Measurements from ENCODE around the gene DDB1.

The DDB1 gene

DNA sequence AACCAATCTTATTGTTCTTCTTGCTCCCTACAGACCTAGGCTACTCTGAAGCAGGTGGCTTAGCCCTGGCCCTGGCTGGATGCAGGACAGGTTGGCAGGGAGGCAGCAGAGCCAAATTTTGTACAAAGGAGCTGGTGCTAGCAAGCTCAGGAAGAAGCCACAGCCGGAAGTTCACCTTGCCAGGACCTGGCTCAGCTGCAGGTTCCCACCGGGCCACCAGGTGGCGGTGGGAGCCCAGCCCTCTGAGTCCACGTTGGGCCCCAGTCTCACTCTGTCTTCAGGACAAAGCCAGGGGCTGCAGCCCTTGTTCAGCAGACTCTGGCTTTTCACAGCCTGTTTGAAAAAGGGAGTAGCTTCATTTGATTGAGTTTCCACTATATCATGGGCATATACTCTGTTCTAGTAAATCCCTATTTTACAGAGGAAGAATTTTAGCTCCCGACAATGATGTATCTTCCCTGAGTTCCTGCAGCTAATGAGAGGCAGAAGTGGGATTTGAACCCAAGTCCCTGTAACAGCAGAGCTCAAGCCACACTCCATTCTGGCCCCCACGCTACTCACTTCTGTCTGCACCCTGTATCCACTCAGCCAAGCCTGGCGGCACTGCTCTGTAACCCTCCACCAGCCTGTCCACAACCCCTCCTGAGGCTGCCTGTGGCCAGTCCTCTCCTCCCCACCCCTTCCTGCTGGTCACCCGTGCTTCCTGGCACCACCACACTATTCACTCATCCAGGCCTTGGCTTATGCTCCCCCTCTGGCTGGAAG is 3.4 kb upstream of the DDB1 start:
- DNase-seq (ENCODE audit: low read depth in 3 of 3), result peak; percentile 68 to 81 (median 70)

DNA sequence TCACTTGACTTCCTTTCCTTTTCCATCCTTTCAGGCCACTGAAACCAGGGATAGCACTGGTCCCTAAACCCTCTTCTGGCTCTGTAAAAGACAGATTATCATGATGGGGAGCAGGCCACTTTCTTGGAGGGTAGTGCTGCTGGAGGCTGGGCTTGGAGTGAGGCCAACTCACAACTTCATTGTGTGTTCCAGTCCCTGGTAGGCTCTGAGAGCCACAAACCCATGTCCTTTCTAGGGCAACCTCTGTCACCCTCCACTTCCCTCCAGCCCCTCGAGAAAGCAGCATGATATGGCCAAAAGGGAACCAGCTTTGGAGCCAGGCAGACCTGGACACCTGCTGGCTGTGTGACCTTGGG is 2.4 kb upstream of the DDB1 start:
- no peak for DNase-seq (ENCODE audit: low read depth in 3 of 3)

DNA sequence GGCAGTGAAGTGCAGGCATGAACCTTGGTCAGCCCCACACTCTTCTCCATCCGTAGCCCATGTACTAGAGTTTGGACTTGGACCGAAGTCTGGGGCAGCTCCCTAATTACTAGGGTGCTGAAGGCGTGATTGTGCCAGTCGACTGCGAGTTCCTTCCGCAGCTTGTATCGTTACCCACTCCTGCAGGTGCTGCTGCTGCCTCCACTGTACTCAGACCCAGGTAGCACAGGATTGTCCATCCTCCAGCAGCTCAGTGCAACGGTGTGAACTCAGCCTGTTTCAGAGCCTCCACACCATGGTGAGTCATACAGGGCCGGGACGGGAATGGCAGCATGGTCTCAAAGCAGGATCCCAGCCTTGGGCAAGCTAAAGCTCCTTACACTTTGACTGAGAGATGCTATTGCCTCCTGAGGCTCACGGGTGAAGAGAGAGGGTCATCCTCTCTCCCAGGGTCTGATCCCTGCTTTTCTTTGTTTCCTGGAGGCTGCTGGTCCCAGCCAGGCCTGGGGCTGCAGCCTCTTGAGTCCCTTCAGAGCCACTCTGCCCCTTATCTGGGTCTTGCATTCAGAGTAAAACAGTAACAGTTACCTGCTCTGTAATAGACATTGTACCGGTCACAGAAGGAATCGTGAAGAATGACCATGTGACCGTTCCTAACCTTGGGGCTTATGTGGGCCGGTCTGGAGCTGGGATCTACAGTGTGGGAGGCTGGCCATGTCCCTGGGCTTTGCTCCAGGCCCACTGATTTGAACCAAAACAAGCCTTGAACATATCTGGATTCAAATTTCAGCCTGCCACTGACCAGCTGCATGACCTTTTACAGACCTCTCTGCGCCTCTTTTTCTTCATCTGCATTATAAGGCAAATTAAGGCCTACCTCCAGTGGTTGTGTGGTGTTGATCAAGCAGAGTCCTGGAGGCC is 1.8 kb upstream of the DDB1 start:
- DNase-seq (ENCODE audit: low read depth in 3 of 3), result no peak

DNA sequence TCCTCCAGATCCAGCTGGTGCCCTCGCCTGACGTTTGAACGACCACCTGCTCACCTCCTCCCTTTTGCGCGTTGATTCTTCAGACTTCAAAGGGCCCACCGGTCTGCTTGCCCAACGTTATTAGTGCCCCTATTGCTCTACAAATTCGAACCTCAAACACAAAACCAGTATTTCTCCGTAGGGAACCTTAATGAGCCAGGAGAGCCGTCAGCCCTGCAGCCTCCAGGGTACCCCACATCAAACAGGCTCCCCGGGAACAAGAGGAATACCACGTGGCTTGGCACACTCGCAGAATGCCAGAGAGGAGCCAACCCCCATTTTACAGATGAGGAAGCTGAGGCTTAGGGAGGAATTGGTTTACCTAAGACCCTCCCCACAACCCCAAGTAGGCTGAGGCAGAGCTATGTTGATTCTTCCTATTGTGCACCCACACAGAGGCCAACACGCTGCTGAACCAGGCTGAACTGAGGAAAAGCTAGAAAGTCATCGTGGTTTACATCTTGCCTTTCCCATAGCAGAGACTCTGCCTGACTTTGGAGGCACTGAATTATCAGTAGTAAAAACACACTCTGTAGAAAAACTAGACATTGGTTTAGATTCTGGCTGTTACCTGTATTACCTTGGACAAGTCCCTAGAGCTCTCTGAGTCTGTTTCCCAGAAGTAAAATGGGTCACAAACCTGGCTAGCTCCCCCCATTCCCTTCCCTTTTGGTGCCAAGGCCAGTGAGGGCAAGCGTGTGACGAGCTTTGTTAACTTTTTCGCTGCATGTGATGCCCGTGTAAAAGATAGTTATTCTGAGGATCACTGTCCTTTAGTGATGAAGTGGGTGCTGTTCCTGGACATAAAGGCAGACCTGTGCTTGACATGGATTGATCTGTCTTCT is 887 bp upstream of the DDB1 start:
- peak in 1 of 3 experiments; percentile 12 for DNase-seq (ENCODE audit: low read depth in 3 of 3)

DNA sequence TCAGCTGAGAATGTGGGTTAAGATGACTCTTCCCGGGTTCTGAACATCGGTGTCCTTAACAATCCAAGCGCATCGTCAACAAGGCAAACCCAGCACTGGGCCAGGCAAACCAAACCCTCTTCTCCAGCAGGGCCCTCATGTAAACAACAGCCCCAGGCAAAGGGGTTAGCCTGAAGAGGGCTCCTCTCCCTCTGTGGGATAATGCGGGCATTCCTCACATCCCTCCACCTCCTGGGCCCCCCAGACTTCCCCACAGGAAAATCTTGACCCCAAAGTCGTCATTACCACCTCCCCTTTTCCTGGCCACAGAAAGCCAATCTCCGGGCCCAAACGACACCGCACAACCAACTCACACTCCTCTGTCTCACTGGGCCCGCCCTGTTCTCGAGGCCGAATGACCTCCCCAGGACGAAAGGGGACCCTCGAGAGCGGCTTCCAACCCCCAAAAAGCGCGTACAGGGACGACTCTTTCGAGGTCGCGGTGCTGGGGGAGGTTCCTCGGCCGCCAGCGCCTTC is 566 bp downstream of the DDB1 start:
- DNase-seq (ENCODE audit: low read depth in 3 of 3), result no peak

DNA sequence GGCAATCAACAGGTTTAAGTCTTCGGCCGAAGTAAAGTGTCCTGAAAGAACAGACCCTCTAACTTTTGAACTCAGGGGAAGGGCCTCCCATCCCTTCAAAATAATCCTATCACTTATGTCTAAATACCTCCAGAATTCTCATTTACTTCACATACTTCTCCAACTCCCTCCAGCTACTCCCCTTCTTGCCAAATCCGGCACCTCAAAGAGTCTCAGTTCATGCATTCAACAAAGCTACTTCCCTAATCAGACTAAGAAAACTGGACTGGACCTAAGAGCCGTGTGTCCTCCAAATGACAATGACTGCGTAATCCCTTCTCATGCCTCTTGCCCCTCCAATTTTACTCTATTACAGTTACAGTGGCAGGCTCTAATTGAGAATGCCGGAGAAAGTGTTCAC is 1.3 kb downstream of the DDB1 start:
- DNase-seq (ENCODE audit: low read depth in 3 of 3), result no peak

DNA sequence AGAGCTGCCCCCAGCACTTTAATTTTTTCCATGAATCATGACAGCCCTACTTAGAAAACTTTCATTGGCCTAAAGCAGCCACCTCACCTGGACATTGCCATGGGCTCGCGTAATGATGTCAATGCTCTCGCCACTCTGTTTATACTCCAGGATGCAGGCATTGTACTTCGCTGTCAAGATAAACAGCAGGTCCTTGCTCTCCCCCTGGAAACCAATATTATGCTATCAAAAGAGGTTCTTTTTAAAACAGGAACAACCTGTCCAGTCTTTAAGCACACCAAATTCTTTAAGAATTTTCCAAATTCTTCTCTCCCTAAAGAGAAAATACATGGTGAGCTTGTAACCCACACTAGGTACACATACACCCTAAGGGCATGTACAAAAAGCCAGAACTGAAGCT is 3.0 kb downstream of the DDB1 start:
- no peak for DNase-seq (ENCODE audit: low read depth in 3 of 3)

DNA sequence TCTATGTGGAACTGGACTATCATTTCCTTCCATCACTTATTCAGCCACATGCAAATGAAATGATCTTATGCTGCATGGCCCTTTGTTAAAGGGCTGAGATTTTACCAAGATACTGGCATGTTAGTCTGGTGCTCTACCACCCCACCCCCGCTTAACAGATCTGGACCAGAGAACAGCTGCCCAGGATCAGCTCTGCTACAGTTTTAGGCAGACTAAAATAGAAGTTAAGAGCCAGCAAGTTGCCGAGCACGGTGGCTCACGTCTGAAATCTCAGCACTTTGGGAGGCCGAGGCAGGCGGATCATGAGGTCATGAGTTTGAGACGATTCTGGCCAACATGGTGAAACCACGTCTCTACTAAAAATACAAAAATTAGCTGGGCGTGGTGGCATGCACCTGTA is 4.6 kb downstream of the DDB1 start:
- no peak for DNase-seq (ENCODE audit: low read depth in 3 of 3)

DNA sequence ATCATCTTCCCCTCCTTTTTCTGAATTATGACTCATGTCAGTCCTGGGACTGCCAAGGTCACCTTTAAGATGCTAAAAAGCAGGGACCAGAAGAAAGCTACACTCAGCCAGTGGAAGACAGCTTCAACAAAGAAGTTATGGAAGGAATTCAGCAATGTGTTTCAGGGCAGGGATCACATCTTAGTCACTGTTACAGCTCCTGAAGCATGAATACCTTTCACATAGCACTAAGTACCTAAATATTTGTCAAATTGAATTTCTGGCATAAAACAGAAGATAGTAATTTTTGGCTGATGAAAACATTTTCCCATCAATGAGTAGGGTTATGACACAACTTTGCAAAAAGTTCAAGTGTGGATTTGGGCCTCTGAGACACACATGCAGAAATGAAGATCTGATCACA is 5.2 kb downstream of the DDB1 start:
- DNase-seq (ENCODE audit: low read depth in 3 of 3), result no peak

DNA sequence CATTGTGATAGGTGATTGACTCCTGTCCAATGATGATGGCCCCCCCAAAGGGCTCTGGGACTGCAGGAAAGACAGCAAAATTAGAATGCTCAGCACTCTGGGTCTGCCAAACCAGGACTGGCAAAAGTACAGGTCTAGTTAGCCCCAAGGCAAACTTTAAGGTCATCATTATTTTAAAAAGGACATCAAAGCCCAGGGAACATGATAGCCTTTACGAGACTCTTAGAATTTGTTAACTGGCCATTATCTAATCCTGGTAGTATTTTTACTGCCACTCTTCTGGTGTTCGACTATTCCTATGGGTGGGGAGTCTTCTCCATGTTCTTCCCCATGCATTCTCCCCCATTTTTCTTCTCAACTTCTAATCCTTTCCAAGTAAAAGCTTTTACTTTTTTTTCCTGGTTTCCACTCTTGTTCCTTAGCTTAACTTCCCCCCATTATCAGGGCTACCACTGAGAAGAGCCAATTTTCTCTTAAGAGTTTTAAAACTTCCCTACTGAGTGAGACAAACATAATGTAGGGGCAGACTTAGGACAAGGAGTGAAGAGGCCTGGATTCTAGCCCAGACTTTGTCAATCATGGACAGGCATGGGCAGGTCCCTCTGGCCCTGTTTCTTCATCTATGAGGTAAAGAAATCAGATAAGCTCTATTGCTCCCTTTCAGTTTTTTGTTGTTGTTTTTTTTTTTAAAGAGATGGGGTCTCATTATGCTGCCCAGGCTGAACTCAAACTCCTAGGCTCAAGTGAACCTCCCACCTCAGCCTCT is 7.1 kb downstream of the DDB1 start:
- DNase-seq (ENCODE audit: low read depth in 3 of 3), result no peak

DNA sequence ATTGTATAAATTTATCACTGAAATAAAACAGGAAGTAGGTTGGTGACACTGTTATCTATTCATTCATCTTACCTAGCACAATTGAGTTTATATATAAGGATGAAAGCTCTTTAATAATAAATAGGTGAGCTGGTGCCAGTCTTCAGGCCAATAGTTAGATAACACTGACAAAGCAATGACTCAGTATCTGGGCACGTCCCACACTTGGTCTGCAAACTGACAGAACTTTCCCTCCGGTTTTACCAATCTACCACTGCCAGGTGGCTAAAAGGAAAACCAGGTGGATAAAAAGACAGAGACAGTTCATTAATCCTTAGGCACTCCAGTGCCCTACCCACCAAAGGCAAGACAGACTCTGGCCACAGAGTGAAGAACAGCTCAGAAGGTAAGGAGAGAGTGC is 17.6 kb downstream of the DDB1 start:
- DNase-seq (ENCODE audit: low read depth in 3 of 3), result no peak

DNA sequence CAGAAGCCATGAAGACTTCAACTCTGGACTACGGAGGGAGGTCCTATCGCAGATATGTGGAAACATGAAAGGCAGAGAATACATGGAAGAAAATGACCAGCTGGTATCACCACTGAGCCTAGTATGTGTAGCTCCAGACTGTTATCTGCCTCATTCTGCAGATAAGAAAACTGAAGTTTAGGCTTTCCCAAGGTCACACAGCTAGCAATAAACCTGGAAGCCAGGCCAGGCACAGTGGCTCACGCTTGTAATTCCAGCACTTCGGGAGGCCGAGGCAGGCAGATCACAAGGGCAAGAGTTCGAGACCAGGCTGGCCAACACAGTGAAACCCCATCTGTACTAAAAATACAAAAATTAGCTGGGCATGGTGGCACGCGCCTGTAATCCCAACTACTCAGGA is 22.2 kb downstream of the DDB1 start:
- DNase-seq (ENCODE audit: low read depth in 3 of 3), result no peak

DNA sequence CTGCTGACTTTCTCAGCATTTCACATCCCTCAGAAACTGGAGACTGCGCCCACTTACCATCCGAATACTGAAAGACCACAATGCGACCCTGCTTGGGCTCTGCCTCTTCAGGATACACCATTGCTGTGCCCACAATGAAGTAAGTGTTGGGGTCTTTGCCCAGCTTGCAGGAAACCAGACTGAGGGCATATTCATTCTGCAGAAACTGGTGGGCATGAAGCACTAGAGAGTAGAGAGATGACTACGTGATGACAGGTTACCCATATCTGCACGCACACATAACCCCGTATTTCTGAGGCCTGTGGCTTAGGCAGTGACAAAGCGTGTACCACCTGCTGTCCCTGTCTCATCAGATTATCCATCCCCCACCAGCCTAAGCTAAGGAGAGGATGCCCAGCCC is 23.2 kb downstream of the DDB1 start:
- DNase-seq (ENCODE audit: low read depth in 3 of 3), result no peak

DNA sequence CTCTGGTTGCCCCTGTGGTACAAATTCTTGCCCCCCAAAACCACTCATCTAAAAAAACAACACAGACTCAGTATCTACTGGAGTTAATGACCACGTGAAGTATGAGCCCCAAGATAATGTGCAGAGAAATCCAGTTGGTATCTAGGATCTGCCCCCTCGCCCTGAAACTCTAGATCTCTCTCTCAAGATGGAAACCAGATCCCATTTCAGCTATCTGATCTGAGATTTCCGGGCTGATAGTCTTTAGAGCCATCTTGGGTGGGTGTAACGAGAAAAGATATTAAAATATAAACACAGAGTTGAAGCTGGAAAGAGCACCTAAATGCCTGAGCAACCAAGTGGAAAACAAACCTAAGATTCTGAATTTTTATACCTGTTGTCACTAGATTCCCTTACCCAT is 23.8 kb downstream of the DDB1 start:
- no peak for DNase-seq (ENCODE audit: low read depth in 3 of 3)

DNA sequence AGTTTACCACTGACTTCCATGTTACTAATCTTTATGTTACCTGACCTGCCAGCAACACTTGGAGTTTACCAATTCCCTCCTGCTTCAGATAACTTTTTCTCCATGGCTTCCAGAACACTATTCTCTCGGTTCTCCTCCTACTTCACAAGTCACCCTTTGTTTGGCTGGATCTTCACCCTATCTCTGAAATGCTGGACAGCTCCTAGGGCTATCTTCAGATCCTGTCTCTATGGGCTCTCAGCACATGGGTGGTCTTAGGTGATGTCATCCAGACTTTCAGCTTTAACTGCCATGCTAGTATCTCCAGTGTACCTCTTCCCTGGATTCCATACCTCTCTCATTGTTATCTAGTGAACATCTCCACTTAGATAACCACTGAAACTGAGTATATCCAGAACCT is 25.6 kb downstream of the DDB1 start:
- no peak for DNase-seq (ENCODE audit: low read depth in 3 of 3)

DNA sequence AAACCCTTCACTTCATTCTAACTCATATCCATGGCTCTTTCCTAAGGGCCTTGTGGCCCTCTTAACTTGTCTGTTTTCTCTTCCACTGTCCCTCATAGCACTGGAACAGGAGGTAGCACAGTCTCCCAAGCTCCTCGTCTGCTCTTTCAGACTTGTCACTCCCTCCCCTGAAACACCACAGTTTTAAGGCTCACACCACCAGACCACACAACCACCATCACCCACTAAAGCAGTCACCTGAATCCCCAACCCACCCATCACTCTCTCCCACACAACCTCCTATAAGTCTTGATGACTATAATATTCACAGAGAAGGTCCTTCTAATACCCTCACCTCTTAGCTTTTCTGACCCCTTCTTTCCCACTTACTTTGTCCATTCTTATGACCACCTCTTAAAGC is 26.7 kb downstream of the DDB1 start:
- DNase-seq (ENCODE audit: low read depth in 3 of 3), result no peak

DNA sequence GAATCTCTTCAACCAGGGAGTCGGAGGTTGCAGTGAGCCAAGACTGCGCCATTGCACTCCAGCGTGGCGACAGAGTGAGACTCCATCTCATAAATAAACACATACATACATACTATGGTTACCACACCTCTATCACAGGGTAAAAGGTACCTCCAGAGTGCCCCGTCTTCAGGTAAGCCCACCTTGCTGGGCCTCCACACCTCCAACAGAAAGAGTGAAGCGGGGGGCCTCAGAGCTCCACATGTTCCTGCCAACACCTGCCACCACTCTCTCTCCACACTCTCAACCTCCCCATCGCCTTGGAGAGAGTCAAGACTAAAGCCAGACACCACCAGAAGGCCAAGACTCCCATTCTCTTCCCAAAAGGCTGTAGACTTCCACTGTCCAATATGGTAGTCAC is 27.5 kb downstream of the DDB1 start:
- DNase-seq (ENCODE audit: low read depth in 3 of 3), result no peak

DNA sequence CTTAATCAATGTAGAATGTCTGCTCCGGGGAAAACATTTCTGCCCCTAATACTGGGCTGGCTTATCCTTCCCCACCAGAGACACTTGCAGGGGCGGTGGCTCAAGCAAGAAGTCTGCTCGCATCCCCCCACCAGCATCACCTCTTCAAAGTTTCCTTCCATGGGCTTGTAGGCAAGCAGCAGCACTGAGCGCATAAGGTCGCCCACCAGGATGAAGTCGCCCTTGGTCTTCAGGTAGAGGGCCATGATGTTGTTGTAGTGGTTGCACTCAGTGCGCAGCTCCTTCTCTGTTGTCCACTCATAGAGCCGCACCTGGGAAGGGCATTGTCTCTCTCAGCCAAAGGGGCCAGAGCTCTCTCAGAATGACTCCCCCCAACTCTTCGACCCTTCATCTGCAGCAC is 29.2 kb downstream of the DDB1 start:
- DNase-seq (ENCODE audit: low read depth in 3 of 3), result no peak

DNA sequence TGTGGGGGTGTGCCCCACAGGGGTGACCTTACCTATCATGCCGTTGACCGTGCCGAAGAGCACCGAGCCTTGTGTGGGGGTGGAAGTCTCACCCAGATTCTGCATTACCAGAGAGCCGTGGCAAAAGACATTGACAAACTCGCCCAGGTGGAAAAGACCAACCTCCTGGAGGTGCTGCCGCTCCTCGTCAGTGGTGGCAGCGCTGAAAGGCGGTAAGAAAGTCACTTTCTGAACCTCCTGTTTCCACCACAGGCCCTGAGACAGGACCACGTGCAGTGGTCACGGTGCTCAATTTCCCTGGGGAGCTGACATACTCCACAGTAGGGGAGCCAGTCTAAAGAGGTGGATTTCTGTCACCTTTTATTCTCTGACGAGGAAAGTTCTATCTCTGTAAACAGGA is 30.4 kb downstream of the DDB1 start:
- DNase-seq (ENCODE audit: low read depth in 3 of 3), result no peak

DNA sequence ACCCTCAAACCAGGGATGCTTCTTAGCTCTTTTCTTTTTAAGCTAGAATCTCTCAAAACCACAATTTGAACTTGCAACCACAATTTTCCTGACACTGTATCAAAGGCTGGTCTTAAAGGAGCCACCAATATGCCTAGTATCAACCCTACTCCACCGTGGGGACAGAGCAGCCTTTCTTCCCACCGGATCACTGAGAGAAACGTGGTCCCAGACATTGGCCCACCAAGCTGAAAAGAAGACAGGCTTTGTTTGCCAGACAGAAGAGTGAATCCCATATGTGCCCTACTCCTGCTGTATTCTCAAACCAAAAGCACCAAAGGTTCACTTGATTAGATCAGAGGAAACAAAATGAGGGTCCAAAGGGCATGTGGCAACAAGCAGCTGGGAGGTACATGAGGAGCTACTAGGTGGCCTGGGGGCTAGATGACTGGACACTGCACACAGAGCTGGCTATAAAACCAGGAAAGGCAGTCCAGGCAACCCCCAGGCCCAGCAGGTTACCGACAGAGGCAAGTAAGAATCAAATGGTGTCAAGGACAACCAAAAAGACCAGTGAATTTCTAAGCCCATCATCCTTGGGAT is 34.2 kb downstream of the DDB1 start:
- DNase-seq (ENCODE audit: low read depth in 3 of 3), result no peak

DNA sequence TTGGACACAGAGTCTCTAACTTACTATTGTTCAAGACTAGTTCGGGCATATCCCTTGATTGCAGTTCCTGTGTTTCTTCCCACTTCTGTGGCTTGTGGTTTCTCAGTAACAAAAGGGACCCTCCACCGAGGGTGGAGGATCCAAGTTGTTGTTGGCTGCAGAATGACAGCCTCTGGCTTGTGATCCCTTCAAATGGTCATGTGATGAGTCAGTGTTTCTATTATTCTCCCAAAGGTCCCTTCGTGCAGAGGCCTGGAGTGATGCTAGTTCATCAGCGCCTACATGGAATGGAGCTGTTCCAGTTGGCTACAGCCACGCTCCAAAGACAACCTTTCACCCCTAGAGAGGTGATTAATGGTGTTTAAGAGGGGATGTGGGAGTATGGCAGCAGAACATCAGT is 35.2 kb downstream of the DDB1 start:
- DNase-seq (ENCODE audit: low read depth in 3 of 3), result no peak
